H1 (cell line): ENCODE data around the gene TOM1L2.

ENCODE experiments used
- USF2 ChIP-seq: IDR thresholded peaks from 2 replicates; pipeline ENCODE4 v1.6.1; 2011; ENCODE audit warnings: low read length, improper control_type of control experiment
- YY1 ChIP-seq: IDR thresholded peaks from 2 replicates; pipeline ENCODE4 v1.6.1; 2011; ENCODE audit warnings: low read depth, mild to moderate bottlenecking, low read length
- ZNF274 ChIP-seq: IDR thresholded peaks from 2 replicates; pipeline ENCODE4 v1.7.0; 2012; ENCODE audit warnings: low read length, borderline replicate concordance; ENCODE audit errors: extremely low read depth

- TF ChIP-seq USF2 (no peak), YY1 (no peak), ZNF274 (no peak)
Measured at GRCh38 chr17:17865035-17865434, 107.2 kb downstream of the TOM1L2 start.
